Loucy (cell line): ENCODE results near the gene THSD8.

Source experiments
- CTCF ChIP-seq: fragments of 200-600 bp; sonication (generic); conservative IDR thresholded peaks from 2 replicates; pipeline ENCODE4 v1.5.1; 2014; ENCODE audit warnings: mild to moderate bottlenecking, antibody characterized with exemption, low read length
- EZH2phosphoT487 ChIP-seq: fragments of 200-600 bp; IDR thresholded peaks from 2 replicates; pipeline ENCODE4 v1.6.1; 2018; ENCODE audit warnings: antibody characterized with exemption, mild to moderate bottlenecking, moderate library complexity, borderline replicate concordance

- TF ChIP-seq CTCF (no peak), EZH2phosphoT487 (no peak)
Observed at GRCh38 chr19:12783849-12784393, 17.9 kb upstream of the THSD8 start.
